ENCODE measurements around the gene AGFG2.

GRCh38 chr7:100513212-100513810, 25.7 kb upstream of the AGFG2 start:
- TF ChIP-seq, protein P1, sequence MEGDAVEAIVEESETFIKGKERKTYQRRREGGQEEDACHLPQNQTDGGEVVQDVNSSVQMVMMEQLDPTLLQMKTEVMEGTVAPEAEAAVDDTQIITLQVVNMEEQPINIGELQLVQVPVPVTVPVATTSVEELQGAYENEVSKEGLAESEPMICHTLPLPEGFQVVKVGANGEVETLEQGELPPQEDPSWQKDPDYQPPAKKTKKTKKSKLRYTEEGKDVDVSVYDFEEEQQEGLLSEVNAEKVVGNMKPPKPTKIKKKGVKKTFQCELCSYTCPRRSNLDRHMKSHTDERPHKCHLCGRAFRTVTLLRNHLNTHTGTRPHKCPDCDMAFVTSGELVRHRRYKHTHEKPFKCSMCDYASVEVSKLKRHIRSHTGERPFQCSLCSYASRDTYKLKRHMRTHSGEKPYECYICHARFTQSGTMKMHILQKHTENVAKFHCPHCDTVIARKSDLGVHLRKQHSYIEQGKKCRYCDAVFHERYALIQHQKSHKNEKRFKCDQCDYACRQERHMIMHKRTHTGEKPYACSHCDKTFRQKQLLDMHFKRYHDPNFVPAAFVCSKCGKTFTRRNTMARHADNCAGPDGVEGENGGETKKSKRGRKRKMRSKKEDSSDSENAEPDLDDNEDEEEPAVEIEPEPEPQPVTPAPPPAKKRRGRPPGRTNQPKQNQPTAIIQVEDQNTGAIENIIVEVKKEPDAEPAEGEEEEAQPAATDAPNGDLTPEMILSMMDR (IDR thresholded peaks at IDR 0.05): no peak
- no peak for TF ChIP-seq CEBPB (IDR thresholded peaks at IDR 0.05)
- no peak for TF ChIP-seq KDM1A (IDR thresholded peaks at IDR 0.05; ENCODE audit: low read depth)
- no peak for TF ChIP-seq BCL3 (IDR thresholded peaks at IDR 0.05)
- no peak for TF ChIP-seq RAD21 (conservative IDR thresholded peaks at IDR 0.05 in 1 of 2, IDR thresholded peaks at IDR 0.05 in 1 of 2)
- no peak for TF ChIP-seq RNF2 (IDR thresholded peaks at IDR 0.05; ENCODE audit: borderline replicate concordance, low read depth)
- no peak for TF ChIP-seq PBX3 (IDR thresholded peaks at IDR 0.05)
- TF ChIP-seq EP300 (IDR thresholded peaks at IDR 0.05): no peak
- TF ChIP-seq SREBF2 (IDR thresholded peaks at IDR 0.05): no peak
- TF ChIP-seq EHMT2 (IDR thresholded peaks at IDR 0.05; ENCODE audit: low read depth): no peak
- no peak for TF ChIP-seq POLR2A (IDR thresholded peaks at IDR 0.05; ENCODE audit: low read length)
- TF ChIP-seq, protein P2, sequence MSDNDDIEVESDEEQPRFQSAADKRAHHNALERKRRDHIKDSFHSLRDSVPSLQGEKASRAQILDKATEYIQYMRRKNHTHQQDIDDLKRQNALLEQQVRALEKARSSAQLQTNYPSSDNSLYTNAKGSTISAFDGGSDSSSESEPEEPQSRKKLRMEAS (IDR thresholded peaks at IDR 0.05): no peak
- no peak for TF ChIP-seq EHF (CRISPR knock-in tag; IDR thresholded peaks at IDR 0.05)
- TF ChIP-seq MYC (IDR thresholded peaks at IDR 0.05; ENCODE audit: borderline replicate concordance, low read length): no peak
